Activated CD8-positive, alpha-beta memory T cell treated with anti-CD3 and anti-CD28 coated beads, Interleukin-2, amount 50 U/mL, for 1 hour (primary cell): Measurements from ENCODE around the gene OR56A3.

Experiments
- DNase-seq: peaks from one replicate; pipeline ENCODE4 v3.0.0-alpha.2; 2020; ENCODE audit errors: extremely low read depth

OR56A3 gene

GRCh38 chr11:5973530-5973929 lies 31.5 kb downstream of the OR56A3 start:
- no peak for DNase-seq

- no peak for DNase-seq
Observed at GRCh38 chr11:5983443-5983842, 41.4 kb downstream of the OR56A3 start.

- DNase-seq = no peak
Observed at GRCh38 chr11:5986885-5987284, 44.8 kb downstream of the OR56A3 start, which contains the start of gene OR52L1. Gene OR52L1 (minus strand): TSS chr11:5986985. CDS start chr11:5986930, 55 bp downstream.

- no peak for DNase-seq
Observed at GRCh38 chr11:5989203-5989602, 47.2 kb downstream of the OR56A3 start.

GRCh38 chr11:5992150-5992549 lies 50.1 kb downstream of the OR56A3 start:
- no peak for DNase-seq

- no peak for DNase-seq
Observed at GRCh38 chr11:5992604-5993251, 50.7 kb downstream of the OR56A3 start.

GRCh38 chr11:5994791-5995190 lies 52.7 kb downstream of the OR56A3 start:
- DNase-seq = no peak
